Measurements from ENCODE around the gene NRG3. TPM values are rescaled to one million over a fixed set of nuclear protein-coding genes. Genes with fewer than 3 reads are reported as not detected.

NRG3 gene
- total RNA-seq, 1 donor from 2014 or later: 0.19 TPM

- intact Hi-C loops (cut with DNase I): no loop called here
- ATAC-seq (ENCODE audit: poor library complexity) (no peak), DNase-seq (no peak)
These were observed 363.3 kb downstream of the NRG3 start for GRCh38 chr10:82238291-82238690.

DNA sequence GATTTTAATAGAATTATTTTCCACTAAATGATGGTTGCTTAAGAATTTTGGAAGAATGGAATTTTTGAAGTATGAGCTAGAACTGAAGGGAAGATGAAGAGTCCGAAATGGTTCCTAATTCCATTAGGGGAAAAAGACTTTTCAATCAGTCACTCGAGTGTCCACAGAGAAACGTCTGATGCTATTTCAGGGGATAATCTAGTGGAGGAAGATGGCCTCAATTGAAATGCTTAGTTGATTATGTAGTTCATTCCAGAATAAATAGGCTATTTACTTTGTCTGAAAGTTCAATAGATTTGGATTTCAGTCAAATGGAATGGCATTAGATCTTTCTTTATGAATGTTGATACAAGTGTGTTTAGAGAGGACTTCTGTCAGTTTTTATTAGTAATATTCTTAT lies 365.4 kb downstream of the NRG3 start:
- intact Hi-C loops (cut with DNase I): no loop called here
- ATAC-seq (ENCODE audit: poor library complexity): no peak

GRCh38 chr10:82242778-82243177 lies 367.8 kb downstream of the NRG3 start:
- ATAC-seq (ENCODE audit: poor library complexity): no peak
- intact Hi-C loops (cut with DNase I): no loop called here
- DNase-seq: no peak

More for the DNA sequence above, 365.4 kb downstream of the NRG3 start:
- no peak for DNase-seq

DNA sequence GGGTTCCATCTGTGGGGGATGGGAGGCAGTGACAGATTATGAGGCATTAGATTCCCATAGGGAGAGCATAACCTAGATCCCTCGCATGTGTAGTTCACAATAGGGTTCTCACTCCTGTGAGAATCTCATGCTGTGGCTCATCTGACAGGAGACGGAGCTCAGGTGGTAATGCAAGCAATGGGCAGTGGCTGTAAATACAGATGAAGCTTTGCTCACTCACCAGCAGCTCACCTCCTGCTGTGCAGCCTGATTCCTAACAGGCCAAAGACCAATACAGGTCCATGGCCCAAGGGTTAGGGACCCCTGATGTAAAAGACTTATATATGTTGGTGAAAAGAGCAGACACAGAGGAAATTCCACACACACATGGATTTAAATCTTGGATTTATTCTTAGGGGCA lies 370.2 kb downstream of the NRG3 start:
- intact Hi-C loops (cut with DNase I): no loop called here
- DNase-seq: no peak
- ATAC-seq (ENCODE audit: poor library complexity): no peak

DNA sequence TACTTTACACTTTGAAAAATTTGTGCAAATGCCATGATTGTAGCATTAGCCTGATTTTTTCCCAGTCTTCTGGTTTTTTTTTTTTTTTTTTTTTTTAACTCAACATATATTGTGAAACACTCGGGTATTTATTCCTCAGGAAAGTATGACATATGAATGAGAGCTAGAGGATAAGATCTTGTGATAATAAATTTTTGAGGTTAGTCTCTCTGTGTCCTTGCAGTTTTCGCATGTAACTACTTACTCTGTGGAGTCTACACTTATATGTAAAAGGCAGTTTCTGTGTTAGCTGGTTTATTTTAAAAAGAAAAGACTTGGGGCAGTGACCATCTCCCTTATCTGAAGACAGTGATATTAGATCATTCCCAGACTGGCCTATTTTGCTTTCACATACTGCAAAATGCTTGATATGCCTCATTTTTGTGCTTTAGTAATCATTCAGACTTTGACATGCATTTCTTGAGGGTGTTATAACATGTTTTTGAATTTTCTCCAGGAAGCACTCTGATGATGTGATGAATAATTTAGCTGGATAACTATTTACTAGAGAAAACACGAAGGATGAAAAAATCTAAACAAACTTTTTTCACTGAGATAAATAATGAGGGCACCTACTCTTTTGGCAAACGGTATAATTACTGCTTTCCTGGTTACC lies 371.0 kb downstream of the NRG3 start:
- no peak for DNase-seq
- intact Hi-C loops (cut with DNase I): no loop called here
- no peak for ATAC-seq (ENCODE audit: poor library complexity)

DNA sequence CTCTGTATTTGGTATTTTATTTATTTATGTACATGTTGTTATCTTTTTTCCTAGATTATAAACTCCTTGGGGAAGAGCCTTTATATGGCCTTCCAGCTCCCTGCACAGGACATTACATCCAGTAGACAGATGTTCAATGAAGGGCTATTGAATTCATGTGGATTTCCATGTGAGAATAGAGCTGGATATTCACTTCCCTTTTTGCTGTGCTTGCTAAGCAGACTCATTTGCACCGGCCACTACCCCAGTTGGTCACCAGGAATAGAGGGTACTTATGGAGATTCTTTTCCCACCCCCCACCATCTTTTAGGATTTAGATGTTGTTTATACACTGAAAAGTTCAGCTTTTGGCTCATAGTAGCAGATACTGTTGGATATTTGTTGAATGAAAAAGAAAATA lies 374.1 kb downstream of the NRG3 start:
- no peak for DNase-seq
- ATAC-seq (ENCODE audit: poor library complexity): no peak
- intact Hi-C loops (cut with DNase I): no loop called here

GRCh38 chr10:82251222-82251906 lies 376.4 kb downstream of the NRG3 start:
- intact Hi-C loops (cut with DNase I): no loop called here
- no peak for ATAC-seq (ENCODE audit: poor library complexity)
- DNase-seq: no peak

DNA sequence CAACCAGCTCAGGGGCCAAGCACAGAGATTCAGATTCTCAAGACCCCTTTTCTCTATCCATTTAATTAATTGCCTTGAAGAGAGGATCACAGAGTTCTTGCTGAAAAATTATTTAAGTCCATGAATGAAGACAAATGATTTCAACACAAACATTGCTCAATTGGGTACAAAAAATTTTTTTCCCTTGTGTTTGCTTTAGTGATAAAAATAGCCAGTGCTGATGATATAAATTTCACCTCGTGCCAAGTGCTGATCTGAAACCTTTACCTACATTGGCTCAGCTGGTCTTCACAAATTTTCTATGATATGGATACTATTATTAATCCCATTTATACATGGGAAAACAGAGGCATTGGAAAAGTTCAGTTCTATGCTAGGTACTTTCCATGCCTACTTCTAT lies 377.1 kb downstream of the NRG3 start:
- DNase-seq (no peak), ATAC-seq (ENCODE audit: poor library complexity) (no peak)
- intact Hi-C loops (cut with DNase I): no loop called here

DNA sequence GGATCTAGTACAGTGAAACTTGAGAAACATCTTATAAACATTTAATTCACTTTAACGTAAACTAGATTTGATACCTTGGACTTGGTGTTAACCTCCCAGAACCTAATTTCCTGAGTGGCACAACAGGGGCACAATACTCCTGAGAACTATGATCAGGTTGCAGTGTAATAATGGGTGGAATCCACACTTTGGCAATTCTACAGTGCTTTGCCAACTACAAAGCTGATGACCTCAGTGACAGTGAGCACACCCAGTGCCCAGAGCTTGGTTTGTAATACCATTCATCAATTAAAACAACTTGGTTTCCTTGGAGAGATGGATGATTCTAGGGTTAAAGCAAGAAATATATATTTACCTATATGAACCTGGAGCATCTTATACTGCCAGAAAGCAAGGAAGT lies 379.2 kb downstream of the NRG3 start:
- intact Hi-C loops (cut with DNase I): no loop called here
- ATAC-seq (ENCODE audit: poor library complexity) (no peak), DNase-seq (no peak)

- intact Hi-C loops (cut with DNase I): no loop called here
- DNase-seq (no peak), ATAC-seq (ENCODE audit: poor library complexity) (no peak)
These were observed 381.3 kb downstream of the NRG3 start for GRCh38 chr10:82256275-82256674.

DNA sequence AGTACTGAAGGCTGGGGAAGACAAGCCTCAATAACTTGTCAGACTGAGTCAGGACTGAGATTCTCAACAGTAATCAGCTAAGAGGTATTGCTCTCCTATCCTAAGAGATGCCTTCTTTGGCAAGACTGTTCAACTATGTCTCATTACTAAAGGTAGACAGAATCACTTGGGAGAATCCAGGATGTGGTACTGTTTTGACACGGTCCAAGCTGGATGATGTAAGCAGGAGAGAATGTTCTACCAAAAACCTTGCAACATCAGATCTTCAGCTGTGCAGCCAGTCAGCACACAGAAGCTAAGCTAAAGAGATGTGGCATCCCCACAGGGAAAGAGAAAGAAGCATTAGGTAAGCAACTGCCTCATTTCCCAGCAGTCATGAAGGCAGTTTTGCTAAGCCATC lies 391.4 kb downstream of the NRG3 start:
- no peak for ATAC-seq (ENCODE audit: poor library complexity)
- DNase-seq: no peak
- intact Hi-C loops (cut with DNase I): no loop called here

DNA sequence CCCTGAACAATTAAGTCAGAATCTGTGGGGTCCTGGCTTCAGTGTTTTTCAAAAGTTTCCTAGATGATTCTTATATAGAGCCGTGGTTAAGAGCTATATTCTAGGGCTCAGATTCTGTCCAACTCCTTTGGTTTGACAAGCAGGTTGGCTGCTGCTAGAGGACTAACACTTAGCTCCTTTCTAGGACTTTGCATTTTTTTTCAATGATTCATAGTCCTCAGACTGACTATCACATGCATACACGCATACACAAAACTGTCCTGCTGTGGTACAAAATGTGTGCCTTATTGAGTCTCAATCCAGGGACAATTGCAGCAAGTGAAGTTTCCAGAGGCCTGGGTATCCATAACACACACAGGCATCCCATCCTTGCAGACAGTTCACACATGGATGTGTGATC lies 392.0 kb downstream of the NRG3 start:
- ATAC-seq (ENCODE audit: poor library complexity) (no peak), DNase-seq (no peak)
- intact Hi-C loops (cut with DNase I): no loop called here

DNA sequence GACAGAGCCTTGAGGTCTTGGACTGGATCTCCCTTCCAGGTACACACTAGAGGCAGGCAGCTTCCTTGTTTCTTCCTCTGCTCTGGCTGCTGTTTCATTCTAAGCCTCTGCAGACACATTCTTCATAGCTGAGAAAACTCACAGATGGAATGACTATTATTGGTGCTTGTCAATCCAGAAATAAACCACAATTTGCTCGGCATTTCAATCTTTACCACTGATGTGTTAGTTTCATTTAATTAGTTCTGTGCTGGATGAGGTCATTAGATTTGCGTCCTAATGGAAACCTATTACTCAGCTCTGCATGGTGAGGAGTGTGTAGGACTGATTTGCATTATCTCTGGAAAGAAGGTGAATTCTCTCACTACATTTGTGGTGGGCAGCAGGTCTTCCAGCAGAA lies 392.5 kb downstream of the NRG3 start:
- no peak for DNase-seq
- intact Hi-C loops (cut with DNase I): no loop called here
- ATAC-seq (ENCODE audit: poor library complexity): no peak

- no peak for ATAC-seq (ENCODE audit: poor library complexity)
- intact Hi-C loops (cut with DNase I): no loop called here
- DNase-seq: no peak
These were observed 393.0 kb downstream of the NRG3 start for GRCh38 chr10:82267960-82268359.

DNA sequence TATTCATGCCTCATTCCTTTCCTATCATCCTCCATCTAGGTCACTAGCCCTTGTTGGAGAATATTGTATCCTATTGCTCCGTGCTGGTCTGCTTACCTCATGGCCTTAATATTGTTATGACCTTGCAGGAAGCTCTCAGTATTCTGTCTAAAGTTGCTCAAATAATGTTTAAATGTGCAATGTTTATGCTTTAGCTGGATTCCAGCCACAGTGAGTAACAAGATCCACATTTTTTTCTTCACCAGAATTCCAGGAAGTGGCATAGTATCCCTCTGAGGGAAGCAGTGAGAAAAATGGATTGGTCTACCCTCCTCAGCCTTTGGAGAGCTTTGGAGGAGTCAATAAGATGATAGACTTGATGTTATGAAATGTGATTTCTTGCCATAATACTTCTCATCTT lies 402.6 kb downstream of the NRG3 start:
- DNase-seq (no peak), ATAC-seq (ENCODE audit: poor library complexity) (no peak)
- intact Hi-C loops (cut with DNase I): no loop called here

DNA sequence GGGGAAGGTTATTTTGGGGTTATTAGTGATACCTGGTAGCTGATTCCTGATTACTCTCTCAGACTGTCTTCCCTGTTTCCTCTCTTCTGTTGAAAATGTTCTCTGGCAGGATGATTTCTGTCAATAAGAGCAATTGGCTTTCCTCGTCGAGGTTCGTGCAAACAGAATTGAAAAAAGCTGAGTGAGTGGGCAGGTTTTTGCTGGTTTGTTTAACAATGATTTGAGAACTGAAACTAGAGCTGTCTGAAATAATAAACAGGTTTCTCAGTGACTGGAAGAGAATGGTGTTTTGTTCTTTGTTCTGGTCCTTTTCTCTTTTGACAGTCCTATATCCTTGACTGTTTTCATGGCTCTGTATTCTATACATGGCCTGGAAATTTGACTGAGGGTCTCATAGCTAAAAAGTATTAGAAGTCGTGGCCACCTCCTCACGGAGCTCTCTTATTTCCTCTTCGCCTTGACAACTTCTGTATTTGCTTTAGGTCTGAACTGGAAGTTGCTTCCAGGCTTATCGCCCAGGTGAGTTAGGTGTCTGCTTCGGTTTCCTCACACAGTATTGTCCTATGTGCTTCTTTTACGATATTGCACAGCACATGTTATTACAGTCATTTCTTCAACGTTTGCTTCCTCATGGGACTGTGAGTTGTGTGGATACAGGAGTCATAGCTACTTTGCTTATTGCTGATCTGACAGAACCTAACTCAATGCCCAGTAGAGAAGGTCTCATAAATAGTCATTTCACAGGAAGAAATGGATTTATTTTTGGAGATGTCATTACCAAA lies 403.6 kb downstream of the NRG3 start:
- no peak for DNase-seq
- intact Hi-C loops (cut with DNase I): no loop called here
- ATAC-seq (ENCODE audit: poor library complexity): no peak

- ATAC-seq (ENCODE audit: poor library complexity) (no peak), DNase-seq (no peak)
- intact Hi-C loops (cut with DNase I): no loop called here
These were observed 407.9 kb downstream of the NRG3 start for GRCh38 chr10:82282782-82283456.

DNA sequence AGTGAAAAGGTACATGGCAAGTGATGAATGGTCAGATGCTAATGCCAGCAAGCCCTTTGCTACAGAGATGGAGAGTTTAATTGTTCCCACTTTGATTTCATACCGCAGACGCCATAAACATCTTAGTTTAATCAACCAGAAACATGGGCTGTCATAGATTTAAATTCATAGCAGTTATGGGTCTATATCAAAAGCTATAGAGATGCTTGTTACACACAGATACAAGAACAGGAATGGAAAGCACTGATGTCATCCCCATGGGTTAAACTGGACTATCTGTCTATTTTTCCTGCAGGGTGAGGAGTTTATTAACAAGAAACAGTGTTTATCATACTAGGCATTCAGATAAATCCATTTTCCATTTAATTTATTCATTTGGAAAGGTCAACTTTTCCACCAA lies 409.2 kb downstream of the NRG3 start:
- intact Hi-C loops (cut with DNase I): no loop called here
- no peak for ATAC-seq (ENCODE audit: poor library complexity)

DNA sequence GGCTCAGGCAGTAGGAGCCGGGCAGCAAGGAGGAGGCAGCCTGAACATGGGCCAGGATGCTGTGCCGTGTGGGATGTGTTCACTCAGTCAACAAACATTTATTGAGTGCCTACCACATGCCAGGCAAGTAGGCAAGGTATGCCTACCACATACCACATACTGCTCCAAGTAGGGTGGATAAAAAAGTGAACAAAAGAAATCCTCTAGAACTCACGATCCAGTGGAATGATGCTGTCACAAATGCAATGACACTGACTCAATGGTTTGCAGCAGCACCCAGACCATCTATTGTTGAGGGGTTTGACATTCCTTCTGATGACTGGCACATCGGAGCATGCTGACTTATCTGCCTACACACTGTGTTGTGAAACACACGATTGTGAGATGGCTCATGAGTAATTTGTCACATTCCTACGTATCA lies 413.5 kb downstream of the NRG3 start:
- intact Hi-C loops (cut with DNase I): no loop called here
- no peak for DNase-seq
- ATAC-seq (ENCODE audit: poor library complexity): no peak

More for the DNA sequence above, 409.2 kb downstream of the NRG3 start:
- DNase-seq: no peak
